ENCODE measurements around the gene MTIF3. TPM values are rescaled to one million over a fixed set of nuclear protein-coding genes. Genes with fewer than 3 reads are reported as not detected.
A peak's percentile ranks its signal among the peaks of the same experiment; 100 is the strongest.

MTIF3 gene
- total RNA-seq, 4 donors from 2014 or later, result 27.7 to 98.3 (median 66.7) TPM

- H3K27me3 ChIP-seq, result peaks cover 10% of the 10 kb centered on the region
- WGBS, 2 donors (ENCODE audit: low coverage in 1 of 2), result 70 to 79% methylated on average over 6 to 12 of the region's 12 CpGs
- no peak overlapping the region for H3K4me3 ChIP-seq
- no peak for DNase-seq
- TF ChIP-seq EP300 (IDR thresholded peaks at IDR 0.05; ENCODE audit: low read depth) (no peak), POLR2AphosphoS5 (IDR thresholded peaks at IDR 0.05) (peak in 2 of 3 donors; percentile 52 to 53), CTCF (IDR thresholded peaks at IDR 0.05) (peak; percentile 41 to 79 (median 55))
- no peaks in the 10 kb centered on the region for H3K9me3 ChIP-seq
- in situ Hi-C loops (cut with MboI; ENCODE audit: low pct_ligation_motif_present in 1 of 4, low pct_unique_long_range_greater_than_20kb in 1 of 4, low sequenced_read_pairs in 3 of 4) (no loop called here), intact Hi-C loops (cut with DNase I; ENCODE audit: low total_unique reads) (no loop called here)
- no peaks in the 10 kb centered on the region for H3K36me3 ChIP-seq
- peaks cover 25 to 38% (median 31%) of the 10 kb centered on the region in 4 donors for H3K4me1 ChIP-seq
- H3K27ac ChIP-seq, result no peak overlapping the region
Observed at GRCh38 chr13:27406178-27406939, 44.0 kb downstream of the MTIF3 start.

- 73% methylated on average over 5 of the region's 5 CpGs; no CpG with 5 or more reads in 1 of the 2 donors for WGBS, 2 donors (ENCODE audit: low coverage in 1 of 2)
Observed at GRCh38 chr13:27405546-27406134, 44.7 kb downstream of the MTIF3 start.

GRCh38 chr13:27404680-27405079 lies 45.7 kb downstream of the MTIF3 start:
- H3K4me3 ChIP-seq, result no peak overlapping the region
- intact Hi-C loops (cut with DNase I; ENCODE audit: low total_unique reads), result no loop called here
- in situ Hi-C loops (cut with MboI; ENCODE audit: low pct_ligation_motif_present in 1 of 4, low pct_unique_long_range_greater_than_20kb in 1 of 4, low sequenced_read_pairs in 3 of 4), result no loop called here
- no peaks in the 10 kb centered on the region for H3K27me3 ChIP-seq
- H3K27ac ChIP-seq, result peak overlapping the region; percentile 69 to 83 (median 75)
- H3K9me3 ChIP-seq, result no peaks in the 10 kb centered on the region
- no peak for TF ChIP-seq EP300 (IDR thresholded peaks at IDR 0.05; ENCODE audit: low read depth)
- peak; percentile 38 for TF ChIP-seq POLR2A (IDR thresholded peaks at IDR 0.05)
- TF ChIP-seq POLR2AphosphoS5 (IDR thresholded peaks at IDR 0.05), result peak in 1 of 3 donors; percentile 45
- TF ChIP-seq CTCF (IDR thresholded peaks at IDR 0.05), result no peak
- H3K36me3 ChIP-seq, result no peaks in the 10 kb centered on the region
- DNase-seq, result peak; percentile 77
- peaks cover 26 to 46% (median 37%) of the 10 kb centered on the region in 4 donors for H3K4me1 ChIP-seq
- 58 to 63% methylated on average over 5 to 17 of the region's 17 CpGs for WGBS, 2 donors (ENCODE audit: low coverage in 1 of 2)

More at GRCh38 chr13:27405546-27406134, 44.7 kb downstream of the MTIF3 start:
- Histone ChIP-seq H3K4me1 (peaks cover 26 to 45% (median 37%) of the 10 kb centered on the region in 4 donors), H3K4me3 (no peak overlapping the region), H3K27me3 (peaks cover 6% of the 10 kb centered on the region), H3K27ac (peak overlapping the region; percentile 69 to 83 (median 75)), H3K36me3 (no peaks in the 10 kb centered on the region), H3K9me3 (no peaks in the 10 kb centered on the region)
- TF ChIP-seq EP300 (IDR thresholded peaks at IDR 0.05; ENCODE audit: low read depth), result no peak
- TF ChIP-seq POLR2A (IDR thresholded peaks at IDR 0.05), result no peak
- no peak for TF ChIP-seq POLR2AphosphoS5 (IDR thresholded peaks at IDR 0.05)
- no peak for TF ChIP-seq CTCF (IDR thresholded peaks at IDR 0.05)
- intact Hi-C loops (cut with DNase I; ENCODE audit: low total_unique reads), result no loop called here
- in situ Hi-C loops (cut with MboI; ENCODE audit: low pct_ligation_motif_present in 1 of 4, low pct_unique_long_range_greater_than_20kb in 1 of 4, low sequenced_read_pairs in 3 of 4), result no loop called here
- peak; percentile 48 for DNase-seq

GRCh38 chr13:27403727-27404385 lies 46.5 kb downstream of the MTIF3 start:
- WGBS, 2 donors (ENCODE audit: low coverage in 1 of 2), result 26 to 32% methylated on average over 8 to 10 of the region's 10 CpGs
- intact Hi-C loops (cut with DNase I; ENCODE audit: low total_unique reads), result no loop called here
- H3K4me1 ChIP-seq, result peaks cover 26 to 46% (median 37%) of the 10 kb centered on the region in 4 donors

More at GRCh38 chr13:27403727-27404385, 46.5 kb downstream of the MTIF3 start:
- Histone ChIP-seq H3K27me3 (no peaks in the 10 kb centered on the region), H3K4me3 (no peak overlapping the region), H3K27ac (peak overlapping the region; percentile 69 to 83 (median 75)), H3K9me3 (no peaks in the 10 kb centered on the region), H3K36me3 (no peaks in the 10 kb centered on the region)
- in situ Hi-C loops (cut with MboI; ENCODE audit: low pct_ligation_motif_present in 1 of 4, low pct_unique_long_range_greater_than_20kb in 1 of 4, low sequenced_read_pairs in 3 of 4), result no loop called here
- peak; percentile 49 for DNase-seq
- TF ChIP-seq CTCF (IDR thresholded peaks at IDR 0.05) (no peak), EP300 (IDR thresholded peaks at IDR 0.05; ENCODE audit: low read depth) (no peak), POLR2AphosphoS5 (IDR thresholded peaks at IDR 0.05) (no peak), POLR2A (IDR thresholded peaks at IDR 0.05) (no peak)
